Measurements from ENCODE around the gene ADAM12. TPM values are rescaled to one million over a fixed set of nuclear protein-coding genes. Genes with fewer than 3 reads are reported as not detected.

ADAM12 gene
- total and polyA plus RNA-seq, 2 experiments from 2014 or later = 0.13 to 0.87 TPM

- TF ChIP-seq CTCF (conservative IDR thresholded peaks at IDR 0.05; ENCODE audit: low read depth in 2 of 2) = no peak
- no peak for TF ChIP-seq EZH2phosphoT487 (IDR thresholded peaks at IDR 0.05; ENCODE audit: unreplicated experiment)
- TF ChIP-seq ZNF331 (CRISPR knock-in tag; IDR thresholded peaks at IDR 0.05; ENCODE audit: low read depth) = no peak
- no peak for TF ChIP-seq REST (IDR thresholded peaks at IDR 0.05; ENCODE audit: unreplicated experiment)
- no peak for TF ChIP-seq JUNB (IDR thresholded peaks at IDR 0.05; ENCODE audit: unreplicated experiment)
- TF ChIP-seq ZNF114 (CRISPR knock-in tag; IDR thresholded peaks at IDR 0.05) = no peak
Measured at GRCh38 chr10:126243971-126244370, 144.3 kb downstream of the ADAM12 start (continued).

- Mint-ChIP-seq H3K4me1 (no peaks in the 10 kb centered on the region), H3K27ac (no peak overlapping the region), H3K4me3 (no peak overlapping the region), H3K27me3 (ENCODE audit: insufficient read depth, low read depth, poor library complexity) (no peaks in the 10 kb centered on the region), H3K9me3 (no peaks in the 10 kb centered on the region), H3K36me3 (ENCODE audit: low read depth) (no peaks in the 10 kb centered on the region)
- peaks cover 14% of the 10 kb centered on the region; the same call in 1 of the 2 replicates for H3K9me2 ChIP-seq (ENCODE audit: insufficient read depth)
- H3K27ac ChIP-seq (ENCODE audit: low read depth) = no peak overlapping the region
- DNase-seq (ENCODE audit: low spot score) (no peak), ATAC-seq (no peak)
- no peaks in the 10 kb centered on the region for H4K20me1 ChIP-seq (replicated peaks; ENCODE audit: insufficient read depth)
- no peak overlapping the region for H3K4me2 ChIP-seq
- H3K27me3 ChIP-seq (ENCODE audit: insufficient read depth) = no peaks in the 10 kb centered on the region
- no peaks in the 10 kb centered on the region for H3K79me2 ChIP-seq (replicated peaks; ENCODE audit: insufficient read depth)
- no peaks in the 10 kb centered on the region for H3K36me3 ChIP-seq (ENCODE audit: insufficient read depth)
- H3K4me3 ChIP-seq = no peak overlapping the region
- H2AFZ ChIP-seq = no peak overlapping the region
- no peaks in the 10 kb centered on the region for H3F3A ChIP-seq (replicated peaks; ENCODE audit: low read depth)
- H3K4me1 ChIP-seq (ENCODE audit: insufficient read depth) = peaks cover 10% of the 10 kb centered on the region
- TF ChIP-seq ZNF462 (CRISPR knock-in tag; IDR thresholded peaks at IDR 0.05) = no peak
- TF ChIP-seq EZH2phosphoT487 (IDR thresholded peaks at IDR 0.05; ENCODE audit: unreplicated experiment) = no peak
- no peak for TF ChIP-seq EZH2 (IDR thresholded peaks at IDR 0.05; ENCODE audit: low read depth, unreplicated experiment)
- TF ChIP-seq POLR2AphosphoS5 (IDR thresholded peaks at IDR 0.05; ENCODE audit: low read depth) = no peak
- TF ChIP-seq ZNF331 (CRISPR knock-in tag; IDR thresholded peaks at IDR 0.05; ENCODE audit: low read depth) = no peak
- no peak for TF ChIP-seq ETS1 (IDR thresholded peaks at IDR 0.05)
- TF ChIP-seq STAT1 (IDR thresholded peaks at IDR 0.05; ENCODE audit: unreplicated experiment) = no peak
- TF ChIP-seq NANOG (IDR thresholded peaks at IDR 0.05; ENCODE audit: borderline replicate concordance) = no peak
Measured at GRCh38 chr10:126243306-126243705, 145.0 kb downstream of the ADAM12 start.
